Neural crest cell (in vitro differentiated cells): Measurements from ENCODE around the gene LILRA2. TPM values are rescaled to one million over a fixed set of nuclear protein-coding genes. Genes with fewer than 3 reads are reported as not detected.

Experiments
- DNase-seq: peaks from one replicate; pipeline ENCODE4 v3.0.0; 2021; ENCODE audit warnings: low read depth, mixed read lengths, low spot score
- H3K27ac Mint-ChIP-seq: one replicate; pipeline ENCODE4 v1.8.0; 2021; ENCODE audit warnings: mild to moderate bottlenecking, mixed read lengths; ENCODE audit not compliant: unreplicated experiment
- H3K27me3 Mint-ChIP-seq: 2 replicates; pipeline ENCODE4 v1.8.0; 2021; ENCODE audit warnings: low read depth, mild to moderate bottlenecking, mixed read lengths
- H3K36me3 Mint-ChIP-seq: 2 replicates; pipeline ENCODE4 v1.8.0; 2021; ENCODE audit warnings: low read depth, mild to moderate bottlenecking, mixed read lengths
- H3K4me1 Mint-ChIP-seq: 2 replicates; pipeline ENCODE4 v1.8.0; 2021; ENCODE audit warnings: mixed read lengths
- H3K4me3 Mint-ChIP-seq: one replicate; pipeline ENCODE4 v1.8.0; 2021; ENCODE audit warnings: mild to moderate bottlenecking, mixed read lengths
- H3K9me3 Mint-ChIP-seq: 2 replicates; pipeline ENCODE4 v1.8.0; 2021; ENCODE audit warnings: mixed read lengths
- CTCF ChIP-seq: fragments of 200-600 bp; sonication (generic); conservative IDR thresholded peaks from 2 replicates; pipeline ENCODE4 v1.5.0; 2021; ENCODE audit warnings: antibody characterized with exemption, mild to moderate bottlenecking
- total RNA-seq: library from RNA; stranded (reverse); gene quantifications from 2 replicates; pipeline ENCODE4 v1.2.1, GENCODE V29; 2021

The LILRA2 gene
- total RNA-seq, 1 donor from 2014 or later, result not detected

DNA sequence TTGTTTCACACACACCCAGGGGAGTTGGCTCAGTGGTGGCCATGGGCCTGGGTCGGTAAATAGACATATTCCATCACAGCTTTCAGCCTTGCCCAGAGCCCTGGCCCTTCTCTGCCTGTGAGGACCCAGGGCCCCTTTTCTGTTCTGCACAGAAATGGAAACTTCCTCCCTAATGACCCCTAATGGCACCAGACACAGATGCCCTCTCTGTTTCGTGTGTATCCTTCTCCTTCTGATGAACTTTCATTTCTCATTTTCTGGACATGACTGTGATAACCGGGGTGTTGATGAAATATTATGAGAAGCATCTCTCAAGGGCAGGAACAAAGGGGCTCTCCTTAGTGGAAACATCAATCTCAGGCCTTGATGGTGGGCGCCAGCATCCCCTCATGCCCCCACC lies 32.6 kb downstream of the LILRA2 start:
- Mint-ChIP-seq H3K9me3 (peaks cover 17% of the 10 kb centered on the region), H3K36me3 (peaks cover 7% of the 10 kb centered on the region), H3K27me3 (no peaks in the 10 kb centered on the region)

DNA sequence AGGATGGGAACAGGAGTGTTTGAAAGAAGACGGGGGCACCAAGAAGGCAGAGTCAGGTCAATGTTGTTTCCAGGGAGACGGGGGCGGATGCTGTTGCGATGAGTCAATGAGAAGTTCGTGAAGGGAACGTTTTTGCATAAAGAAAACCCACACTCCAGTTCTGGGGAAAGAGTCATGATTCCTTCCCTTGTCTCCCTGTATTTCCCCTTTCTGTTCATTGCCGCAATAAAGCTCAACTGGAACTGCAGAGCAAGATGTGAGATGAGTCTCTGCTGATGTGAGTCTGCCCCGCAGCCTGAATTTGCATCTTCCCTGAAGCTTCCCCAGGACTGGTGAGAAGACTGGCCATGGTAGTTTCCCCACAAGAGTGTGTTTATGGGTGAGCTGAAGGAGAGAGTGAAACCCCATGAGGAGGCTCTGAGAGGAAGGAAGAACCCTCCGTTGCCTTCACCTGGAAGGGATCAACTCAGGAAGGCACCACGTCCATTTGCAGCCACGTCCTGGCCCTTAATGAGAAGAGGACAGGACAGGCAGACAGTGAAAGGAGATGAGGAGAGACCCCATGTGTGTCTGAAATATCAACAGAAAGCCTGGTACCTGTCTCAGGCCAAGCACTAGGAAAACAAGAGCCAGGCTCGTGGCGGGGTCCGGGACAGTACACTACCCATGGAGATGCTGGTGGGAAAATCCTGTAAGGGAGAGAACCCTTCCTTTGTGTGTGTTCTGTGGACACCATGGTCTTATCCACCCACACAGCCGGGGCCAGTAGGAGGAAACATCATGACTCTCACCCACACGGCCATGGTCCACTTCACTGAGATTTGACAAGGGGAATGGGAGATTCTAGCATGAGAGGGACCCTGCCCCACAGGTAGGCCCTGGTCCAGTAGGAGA lies 33.5 kb downstream of the LILRA2 start:
- H3K4me1 Mint-ChIP-seq, result no peaks in the 10 kb centered on the region
- H3K4me3 Mint-ChIP-seq, result no peak overlapping the region
- no peak for DNase-seq
- H3K27ac Mint-ChIP-seq, result no peak overlapping the region
- no peak for TF ChIP-seq CTCF
- H3K9me3 Mint-ChIP-seq, result peaks cover 19% of the 10 kb centered on the region
- no peaks in the 10 kb centered on the region for H3K27me3 Mint-ChIP-seq
- H3K36me3 Mint-ChIP-seq, result peaks cover 7% of the 10 kb centered on the region

More for the DNA sequence above, 32.6 kb downstream of the LILRA2 start:
- TF ChIP-seq CTCF, result no peak
- Mint-ChIP-seq H3K27ac (no peak overlapping the region), H3K4me1 (no peaks in the 10 kb centered on the region), H3K4me3 (no peak overlapping the region)
- no peak for DNase-seq

GRCh38 chr19:54607785-54608150 lies 34.2 kb downstream of the LILRA2 start:
- Mint-ChIP-seq H3K4me3 (no peak overlapping the region), H3K9me3 (peaks cover 19% of the 10 kb centered on the region), H3K27me3 (no peaks in the 10 kb centered on the region), H3K36me3 (peaks cover 7% of the 10 kb centered on the region), H3K4me1 (no peaks in the 10 kb centered on the region), H3K27ac (no peak overlapping the region)
- DNase-seq, result no peak
- TF ChIP-seq CTCF, result no peak

GRCh38 chr19:54608205-54608604 lies 34.6 kb downstream of the LILRA2 start:
- DNase-seq, result no peak
- H3K27me3 Mint-ChIP-seq, result no peaks in the 10 kb centered on the region
- H3K36me3 Mint-ChIP-seq, result peaks cover 7% of the 10 kb centered on the region
- no peak overlapping the region for H3K4me3 Mint-ChIP-seq
- no peak for TF ChIP-seq CTCF
- peaks cover 19% of the 10 kb centered on the region for H3K9me3 Mint-ChIP-seq
- no peak overlapping the region for H3K27ac Mint-ChIP-seq
- no peaks in the 10 kb centered on the region for H3K4me1 Mint-ChIP-seq

GRCh38 chr19:54608792-54609191 lies 35.2 kb downstream of the LILRA2 start:
- Mint-ChIP-seq H3K4me3 (no peak overlapping the region), H3K36me3 (peaks cover 7% of the 10 kb centered on the region), H3K27me3 (no peaks in the 10 kb centered on the region), H3K4me1 (no peaks in the 10 kb centered on the region), H3K9me3 (peaks cover 22% of the 10 kb centered on the region), H3K27ac (no peak overlapping the region)
- no peak for DNase-seq
- TF ChIP-seq CTCF, result no peak
